HepG2 (cell line): ENCODE data around the gene NME9. TPM values are rescaled to one million over a fixed set of nuclear protein-coding genes. Genes with fewer than 3 reads are reported as not detected.

Experiments
- ATAC-seq: fragments of 200-7000 bp; cut with Tn5 transposase; 3 replicates; pipeline ENCODE4 v1.9.1; 2020; ENCODE audit warnings: mild to moderate bottlenecking, moderate library complexity
- BruUV-seq: library from RNA; stranded (reverse); fragments of 400-500 nt; replicated peaks from 2 replicates; lab custom pipeline; 2021; lab: Mats Ljungman, UMichigan
- CTCF ChIA-PET: fragments of 300-600 bp; formaldehyde crosslinking; extraction: SDS; loops from one replicate; lab custom pipeline; 2021; ENCODE audit warnings: low total read pairs, inconsistent platforms, low intra/inter-chr PET ratio; lab: Yijun Ruan, JAX
- POLR2A ChIA-PET: fragments of 350-600 bp; sonication (Branson Sonifier 250); formaldehyde crosslinking; loops from one replicate; lab custom pipeline; 2020; ENCODE audit warnings: antibody characterized with exemption, inconsistent platforms; lab: Yijun Ruan, JAX
- DNase-seq: peaks from one replicate; pipeline ENCODE4 v3.0.0-alpha.2; 2015; ENCODE audit warnings: low spot score
- FAIRE-seq: peaks from 3 replicates; lab custom pipeline; 2011; peaks lifted over from hg19 to GRCh38; lab: Jason Lieb, UNC
- H2AFZ ChIP-seq: one replicate; pipeline ENCODE4 v1.6.1; 2011; ENCODE audit warnings: low read length, inconsistent platforms
- H3K27ac ChIP-seq: fragments of 300-600 bp; 3 replicates; pipeline ENCODE4 v1.8.0; 2011; ENCODE audit warnings: mixed run types, mild to moderate bottlenecking, mixed read lengths, low read length, inconsistent platforms; ENCODE audit not compliant: insufficient read depth; ENCODE audit errors: extremely low read length
- H3K27me3 ChIP-seq, 2 experiments: fragments of 200-600 bp in 1 of 2; 2 replicates in 1 of 2; 3 replicates in 1 of 2; pipeline versions ENCODE4 v1.6.0 to v1.8.0; 2011; ENCODE audit warnings: low read length in 2 of 2, mild to moderate bottlenecking in 2 of 2, moderate library complexity in 2 of 2, inconsistent platforms in 1 of 2; ENCODE audit not compliant: insufficient read depth in 2 of 2, control insufficient read depth in 1 of 2
- H3K36me3 ChIP-seq, 2 experiments: fragments of 200-600 bp in 1 of 2; replicated peaks in 1 of 2; 2 replicates in 1 of 2; 3 replicates in 1 of 2; pipeline versions ENCODE4 v1.5.1 to v1.8.0; 2011; ENCODE audit warnings: low read length in 2 of 2, inconsistent platforms in 1 of 2; ENCODE audit not compliant: insufficient read depth in 2 of 2, control insufficient read depth in 1 of 2
- H3K4me1 ChIP-seq: 2 replicates; pipeline ENCODE4 v1.5.1; 2012; ENCODE audit warnings: low read length, inconsistent platforms; ENCODE audit not compliant: insufficient read depth
- H3K4me2 ChIP-seq: 2 replicates; pipeline ENCODE4 v1.6.0; 2011; ENCODE audit warnings: low read depth, low read length, inconsistent platforms
- H3K4me3 ChIP-seq, 3 experiments: fragments of 200-600 bp in 1 of 3; sonication (generic), shearing (Covaris generic) in 1 of 3; replicated peaks in 1 of 3; 2 replicates each; pipeline ENCODE4 v1.5.1; 2011 to 2016; ENCODE audit warnings: low read length in 3 of 3, inconsistent platforms in 2 of 3, low read depth in 2 of 3, mild to moderate bottlenecking in 2 of 3, control low read depth in 1 of 3, mixed read lengths in 1 of 3; ENCODE audit not compliant: insufficient read depth in 1 of 3
- H3K79me2 ChIP-seq: one replicate; pipeline ENCODE4 v1.6.1; 2011; ENCODE audit warnings: low read length, inconsistent platforms; ENCODE audit not compliant: insufficient read depth
- H3K9ac ChIP-seq: 2 replicates; pipeline ENCODE4 v1.6.0; 2011; ENCODE audit warnings: mild to moderate bottlenecking, low read depth, low read length, inconsistent platforms; ENCODE audit not compliant: insufficient read depth
- H3K9me3 ChIP-seq: 2 replicates; pipeline ENCODE4 v1.5.1; 2012; ENCODE audit warnings: mild to moderate bottlenecking, low read length
- H4K20me1 ChIP-seq: 2 replicates; pipeline ENCODE4 v1.6.0; 2011; ENCODE audit warnings: inconsistent platforms, mild to moderate bottlenecking, low read length, moderate library complexity; ENCODE audit not compliant: insufficient read depth
- CCDC6 ChIP-seq: sonication (generic); formaldehyde crosslinking; IDR thresholded peaks from 2 replicates; pipeline ENCODE4 v1.8.1; 2022; ENCODE audit warnings: mild to moderate bottlenecking, missing genetic modification reagents, moderate library complexity
- FOXJ3 ChIP-seq: sonication (generic); formaldehyde crosslinking; IDR thresholded peaks from 2 replicates; pipeline ENCODE4 v1.4.0; 2020; ENCODE audit warnings: missing genetic modification reagents, mild to moderate bottlenecking, borderline replicate concordance
- TEAD3 ChIP-seq: optimal IDR thresholded peaks from 2 replicates; pipeline ENCODE3; 2016; ENCODE audit warnings: borderline replicate concordance
- ZBTB1 ChIP-seq: sonication (generic); formaldehyde crosslinking; IDR thresholded peaks from 2 replicates; pipeline ENCODE4 v1.4.0; 2020; ENCODE audit warnings: missing genetic modification reagents, borderline replicate concordance
- ZNF550 ChIP-seq: sonication (generic); formaldehyde crosslinking; IDR thresholded peaks from 2 replicates; pipeline ENCODE4 v1.4.0; 2020; ENCODE audit warnings: mild to moderate bottlenecking, missing genetic modification reagents, borderline replicate concordance
- ZNF687 ChIP-seq: sonication (generic); formaldehyde crosslinking; IDR thresholded peaks from 2 replicates; pipeline ENCODE4 v1.5.1; 2020; ENCODE audit warnings: mild to moderate bottlenecking, missing genetic modification reagents, moderate library complexity
- WGBS: methylation state at CpG from one replicate; pipeline ENCODE4 v1.1.6; 2017; ENCODE audit warnings: low lambda C conversion rate; 5-methylcytosine and 5-hydroxymethylcytosine counted together
- in situ Hi-C: cut with HindIII; loops from 2 replicates; pipeline ENCODE4 v1.10.0; 2017; ENCODE audit warnings: low pct_unique_long_range_greater_than_20kb; ENCODE audit not compliant: extremely low pct_ligation_motif_present
- intact Hi-C: fragments of 100-400 bp; cut with micrococcal nuclease; formaldehyde crosslinking; loops from one replicate; pipeline ENCODE4 v1.10.0; 2022; ENCODE audit not compliant: unreplicated experiment
- polyA plus RNA-seq, 8 experiments: library from polyadenylated mRNA; depleted of rRNA in 3 of 8; stranded (reverse) in 7 of 8; unstranded in 1 of 8; fragments of >200 nt; fragmentation: Illumina TruSeq in 4 of 8; extraction: Trizol in 4 of 8; gene quantifications; 2 replicates each; pipeline versions ENCODE4 v1.2.1 to v1.2.3, GENCODE V29; 2011 to 2016; ENCODE audit warnings: low read depth in 4 of 8, missing spikeins in 1 of 8, mixed read lengths in 1 of 8; ENCODE audit not compliant: insufficient read depth in 1 of 8
- total RNA-seq, 5 experiments: library from RNA; depleted of rRNA; stranded (reverse); fragments of >200 nt; fragmentation: Illumina TruSeq; extraction: Trizol; gene quantifications; 2 replicates each; pipeline ENCODE4 v1.2.3, GENCODE V29; 2016; ENCODE audit warnings: low read depth in 1 of 5

NME9 gene
- total and polyA plus RNA-seq, 2 of the 13 experiments (the other 11 are each of a cell fraction or from before 2014, with no cell fraction given) = not detected

- TF ChIP-seq ZNF687 (CRISPR knock-in tag) = 0 out of 2 replicates have a peak, but pooled peaks have one; percentile 4
- TF ChIP-seq FOXJ3 (CRISPR knock-in tag) = no peak
- TF ChIP-seq CCDC6 = no peak
- no peak for TF ChIP-seq ZNF550
- TF ChIP-seq, all 625 proteins: peak for 6
Measured at GRCh38 chr3:138329984-138330293, 288 bp upstream of the NME9 start (continued).

GRCh38 chr3:138328341-138328740 is 1.3 kb downstream of the NME9 start:
- ChIA-PET POLR2A (interaction anchor here (0.9 kb wide), 1 partner anchor 19 kb away, joined by 3 read pairs; no protein-coding TSS in a partner anchor), CTCF (no interaction called here)
- DNase-seq = no peak
- Histone ChIP-seq H3K9ac (no peak overlapping the region), H3K27me3 (0 out of 5 replicates have a peak, but pooled peaks cover 0 to 3% of the 10 kb centered on the region in 2 experiments), H3K36me3 (no peaks in the 10 kb centered on the region), H3K4me1 (peaks cover 14% of the 10 kb centered on the region), H3K4me3 (no peak overlapping the region), H3K9me3 (no peaks in the 10 kb centered on the region), H3K79me2 (no peaks in the 10 kb centered on the region), H3K27ac (no peak overlapping the region), H3K4me2 (no peak overlapping the region), H4K20me1 (no peaks in the 10 kb centered on the region), H2AFZ (no peak overlapping the region)
- 26% methylated on average over 2 of the region's 2 CpGs for WGBS
- no peak for ATAC-seq
- TF ChIP-seq ZBTB1 (CRISPR knock-in tag) (no peak), TEAD3 (CRISPR knock-in tag) (peak; percentile 44)
- intact Hi-C loops = loop anchor here (5.0 kb wide), 1 partner anchor 61 kb away; no protein-coding TSS in a partner anchor
- FAIRE-seq = no peak
- in situ Hi-C loops = loop anchor here (10.0 kb wide), 1 partner anchor 144 kb away; the partner anchor contains the start of gene ARMC8
- no TSS peak for BruUV-seq
